Stomach (tissue), 4 donors: ENCODE results near the gene CTRL.

Experiments
- EP300 ChIP-seq: sonication (generic); formaldehyde crosslinking; IDR thresholded peaks from one replicate; pipeline ENCODE4 v1.6.1; 2017; ENCODE audit warnings: antibody characterized with exemption
- POLR2A ChIP-seq, 4 donors: fragments of 450-650 bp; IDR thresholded peaks; one replicate each; pipeline ENCODE4 v1.6.1; 2016; ENCODE audit warnings: antibody characterized with exemption in 4 of 4, control low read depth in 2 of 4, mild to moderate bottlenecking in 1 of 4, moderate library complexity in 1 of 4
- POLR2AphosphoS5 ChIP-seq, 3 donors: sonication (generic); formaldehyde crosslinking; IDR thresholded peaks; one replicate each; pipeline ENCODE4 v1.6.1; 2016; ENCODE audit warnings: antibody characterized with exemption in 3 of 3
- TF ChIP-seq, protein P1 (sequence below), 7 experiments: fragments of 450-650 bp in 4 of 7; fragments of 200-600 bp in 3 of 7; sonication (generic) in 3 of 7; IDR thresholded peaks; one replicate each; pipeline ENCODE4 v1.5.1; 2016 to 2019; ENCODE audit warnings: antibody characterized with exemption in 7 of 7, control low read depth in 2 of 7, mild to moderate bottlenecking in 1 of 7

DNA sequence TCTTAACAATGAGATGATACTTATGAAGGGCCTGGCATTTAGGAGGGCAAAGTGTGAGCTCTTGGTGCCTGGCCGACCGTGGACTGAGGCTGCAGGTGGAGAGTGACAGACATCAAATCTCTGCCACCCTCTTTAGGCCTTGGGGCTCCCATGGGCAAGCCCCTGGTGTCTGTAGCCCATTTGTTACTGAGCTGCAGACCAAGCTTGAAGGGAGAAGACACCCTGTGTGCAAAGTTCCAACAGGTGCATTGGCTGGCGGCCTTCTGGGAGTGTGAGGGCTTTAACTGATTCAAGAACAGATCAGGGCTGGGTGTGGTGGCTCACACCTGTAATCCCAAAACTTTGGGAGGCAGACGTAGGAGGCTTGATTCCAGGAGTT, 789 bp upstream of the CTRL start:
- no peak for TF ChIP-seq POLR2AphosphoS5 (IDR thresholded peaks at IDR 0.05)
- TF ChIP-seq, protein P1, sequence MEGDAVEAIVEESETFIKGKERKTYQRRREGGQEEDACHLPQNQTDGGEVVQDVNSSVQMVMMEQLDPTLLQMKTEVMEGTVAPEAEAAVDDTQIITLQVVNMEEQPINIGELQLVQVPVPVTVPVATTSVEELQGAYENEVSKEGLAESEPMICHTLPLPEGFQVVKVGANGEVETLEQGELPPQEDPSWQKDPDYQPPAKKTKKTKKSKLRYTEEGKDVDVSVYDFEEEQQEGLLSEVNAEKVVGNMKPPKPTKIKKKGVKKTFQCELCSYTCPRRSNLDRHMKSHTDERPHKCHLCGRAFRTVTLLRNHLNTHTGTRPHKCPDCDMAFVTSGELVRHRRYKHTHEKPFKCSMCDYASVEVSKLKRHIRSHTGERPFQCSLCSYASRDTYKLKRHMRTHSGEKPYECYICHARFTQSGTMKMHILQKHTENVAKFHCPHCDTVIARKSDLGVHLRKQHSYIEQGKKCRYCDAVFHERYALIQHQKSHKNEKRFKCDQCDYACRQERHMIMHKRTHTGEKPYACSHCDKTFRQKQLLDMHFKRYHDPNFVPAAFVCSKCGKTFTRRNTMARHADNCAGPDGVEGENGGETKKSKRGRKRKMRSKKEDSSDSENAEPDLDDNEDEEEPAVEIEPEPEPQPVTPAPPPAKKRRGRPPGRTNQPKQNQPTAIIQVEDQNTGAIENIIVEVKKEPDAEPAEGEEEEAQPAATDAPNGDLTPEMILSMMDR (IDR thresholded peaks at IDR 0.05) = no peak
- TF ChIP-seq EP300 = no peak
- no peak for TF ChIP-seq POLR2A (IDR thresholded peaks at IDR 0.05)
